OCI-LY1 (cell line): ENCODE data around the gene CNOT6L.
A peak's percentile ranks its signal among the peaks of the same experiment; 100 is the strongest.

Experiments
- H2AFZ ChIP-seq: fragments of 200-600 bp; sonication (generic), shearing (Covaris generic); 2 replicates; pipeline ENCODE4 v1.6.0; 2014; ENCODE audit warnings: antibody characterized with exemption, mild to moderate bottlenecking, low read length
- H3F3A ChIP-seq: fragments of 200-600 bp; sonication (generic), shearing (Covaris generic); 2 replicates; pipeline ENCODE4 v1.6.0; 2014; ENCODE audit warnings: mild to moderate bottlenecking, antibody characterized with exemption, low read length, moderate library complexity; ENCODE audit not compliant: insufficient read depth
- H3K27ac ChIP-seq: fragments of 200-600 bp; sonication (generic); 2 replicates; pipeline ENCODE4 v1.5.1; 2014; ENCODE audit warnings: low read length, mixed run types, mild to moderate bottlenecking, low read depth; ENCODE audit not compliant: poor library complexity, severe bottlenecking
- H3K27me3 ChIP-seq: fragments of 200-600 bp; sonication (generic); 2 replicates; pipeline ENCODE4 v1.6.0; 2014; ENCODE audit warnings: antibody characterized with exemption, mild to moderate bottlenecking, low read length, moderate library complexity; ENCODE audit not compliant: insufficient read depth
- H3K36me3 ChIP-seq: fragments of 200-600 bp; sonication (generic); 2 replicates; pipeline ENCODE4 v1.6.1; 2014; ENCODE audit warnings: mild to moderate bottlenecking, antibody characterized with exemption, low read length, moderate library complexity, mixed read lengths; ENCODE audit not compliant: insufficient read depth
- H3K4me1 ChIP-seq: fragments of 200-600 bp; sonication (generic); 2 replicates; pipeline ENCODE4 v1.5.1; 2014; ENCODE audit warnings: mild to moderate bottlenecking, low read length, moderate library complexity; ENCODE audit not compliant: insufficient read depth, severe bottlenecking
- H3K4me2 ChIP-seq: fragments of 200-600 bp; sonication (generic), shearing (Covaris generic); 2 replicates; pipeline ENCODE4 v1.6.1; 2014; ENCODE audit warnings: low read length
- H3K4me3 ChIP-seq: fragments of 200-600 bp; sonication (generic); 2 replicates; pipeline ENCODE4 v1.5.1; 2014; ENCODE audit warnings: low read length, low read depth, mild to moderate bottlenecking, mixed read lengths; ENCODE audit not compliant: poor library complexity, severe bottlenecking
- H3K79me2 ChIP-seq: fragments of 200-600 bp; shearing (Covaris generic); 2 replicates; pipeline ENCODE4 v1.6.1; 2016; ENCODE audit warnings: mixed run types, low read length, mixed read lengths; ENCODE audit not compliant: insufficient read depth
- H3K9ac ChIP-seq: fragments of 200-600 bp; sonication (generic), shearing (Covaris generic); 2 replicates; pipeline ENCODE4 v1.6.1; 2014; ENCODE audit warnings: mild to moderate bottlenecking, low read length, mixed read lengths
- H3K9me2 ChIP-seq: fragments of 200-600 bp; sonication (generic), shearing (Covaris generic); 2 replicates; pipeline ENCODE4 v1.6.1; 2014; ENCODE audit warnings: low read depth, mild to moderate bottlenecking, low read length, mixed read lengths
- H3K9me3 ChIP-seq: fragments of 200-600 bp; shearing (Covaris generic); 2 replicates; pipeline ENCODE4 v1.6.1; 2014; ENCODE audit warnings: low read length, mixed read lengths
- H4K20me1 ChIP-seq: fragments of 200-600 bp; sonication (generic), shearing (Covaris generic); 2 replicates; pipeline ENCODE4 v1.6.0; 2016; ENCODE audit warnings: mild to moderate bottlenecking, low read length; ENCODE audit not compliant: insufficient read depth
- EZH2 ChIP-seq: fragments of 200-600 bp; sonication (generic), shearing (Covaris generic); IDR thresholded peaks from 2 replicates; pipeline ENCODE4 v1.8.0; 2017; ENCODE audit warnings: borderline replicate concordance, mixed run types, mild to moderate bottlenecking, antibody characterized with exemption, low read length, moderate library complexity, mixed read lengths
- TF ChIP-seq, protein P1 (sequence below): fragments of 200-600 bp; sonication (generic), shearing (Covaris generic); IDR thresholded peaks from 2 replicates; pipeline ENCODE4 v1.5.1; 2017; ENCODE audit warnings: mild to moderate bottlenecking, antibody characterized with exemption, low read length, moderate library complexity, mixed read lengths

The CNOT6L gene

DNA sequence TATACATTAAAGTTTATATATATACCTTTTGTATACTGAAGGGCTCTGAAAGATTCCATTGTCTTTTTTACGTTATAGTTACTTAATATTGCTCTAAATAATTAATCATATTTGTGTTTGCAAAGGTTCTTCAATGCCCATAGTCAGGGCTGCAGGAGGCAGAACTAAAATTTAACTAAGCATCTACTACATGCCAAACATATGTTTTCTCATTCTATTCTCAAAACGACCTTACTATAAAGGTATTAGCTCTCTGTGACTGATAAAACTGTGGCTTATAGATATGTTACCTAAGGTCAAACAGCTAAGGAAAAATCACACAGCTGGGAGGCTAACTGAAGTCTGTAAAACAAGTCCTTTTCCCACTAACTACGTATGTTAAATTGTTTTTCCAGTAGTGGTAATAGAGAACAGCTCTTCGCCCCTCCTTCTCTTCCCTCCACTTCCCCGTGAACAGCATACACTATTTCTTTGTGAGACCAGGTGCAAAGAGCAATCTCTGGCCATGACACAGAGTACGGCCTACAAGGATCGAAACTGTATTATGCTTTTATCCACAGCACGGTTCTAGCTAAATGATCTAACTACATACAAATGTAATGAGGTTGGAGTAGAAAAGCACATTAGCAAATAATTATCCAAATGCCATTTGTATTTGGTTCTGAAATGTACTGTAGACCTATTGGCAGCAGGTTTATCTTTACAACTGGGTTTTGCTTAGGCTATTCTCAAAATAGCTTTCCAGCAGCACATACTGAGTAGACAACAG, 1.7 kb downstream of the CNOT6L start:
- Histone ChIP-seq H3K9ac (peak overlapping the region; percentile 81), H2AFZ (no peak overlapping the region), H3K27me3 (no peaks in the 10 kb centered on the region), H3K4me2 (peak overlapping the region; percentile 84), H3K9me3 (no peaks in the 10 kb centered on the region), H3K27ac (peak overlapping the region; percentile 83), H3K9me2 (no peaks in the 10 kb centered on the region), H3K4me1 (peaks cover 58% of the 10 kb centered on the region), H3K79me2 (peaks cover 59% of the 10 kb centered on the region), H4K20me1 (no peaks in the 10 kb centered on the region), H3F3A (no peaks in the 10 kb centered on the region; the same call in 1 of the 2 replicates), H3K4me3 (peak overlapping the region; percentile 83), H3K36me3 (no peaks in the 10 kb centered on the region)
- TF ChIP-seq, protein P1, sequence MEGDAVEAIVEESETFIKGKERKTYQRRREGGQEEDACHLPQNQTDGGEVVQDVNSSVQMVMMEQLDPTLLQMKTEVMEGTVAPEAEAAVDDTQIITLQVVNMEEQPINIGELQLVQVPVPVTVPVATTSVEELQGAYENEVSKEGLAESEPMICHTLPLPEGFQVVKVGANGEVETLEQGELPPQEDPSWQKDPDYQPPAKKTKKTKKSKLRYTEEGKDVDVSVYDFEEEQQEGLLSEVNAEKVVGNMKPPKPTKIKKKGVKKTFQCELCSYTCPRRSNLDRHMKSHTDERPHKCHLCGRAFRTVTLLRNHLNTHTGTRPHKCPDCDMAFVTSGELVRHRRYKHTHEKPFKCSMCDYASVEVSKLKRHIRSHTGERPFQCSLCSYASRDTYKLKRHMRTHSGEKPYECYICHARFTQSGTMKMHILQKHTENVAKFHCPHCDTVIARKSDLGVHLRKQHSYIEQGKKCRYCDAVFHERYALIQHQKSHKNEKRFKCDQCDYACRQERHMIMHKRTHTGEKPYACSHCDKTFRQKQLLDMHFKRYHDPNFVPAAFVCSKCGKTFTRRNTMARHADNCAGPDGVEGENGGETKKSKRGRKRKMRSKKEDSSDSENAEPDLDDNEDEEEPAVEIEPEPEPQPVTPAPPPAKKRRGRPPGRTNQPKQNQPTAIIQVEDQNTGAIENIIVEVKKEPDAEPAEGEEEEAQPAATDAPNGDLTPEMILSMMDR: no peak

DNA sequence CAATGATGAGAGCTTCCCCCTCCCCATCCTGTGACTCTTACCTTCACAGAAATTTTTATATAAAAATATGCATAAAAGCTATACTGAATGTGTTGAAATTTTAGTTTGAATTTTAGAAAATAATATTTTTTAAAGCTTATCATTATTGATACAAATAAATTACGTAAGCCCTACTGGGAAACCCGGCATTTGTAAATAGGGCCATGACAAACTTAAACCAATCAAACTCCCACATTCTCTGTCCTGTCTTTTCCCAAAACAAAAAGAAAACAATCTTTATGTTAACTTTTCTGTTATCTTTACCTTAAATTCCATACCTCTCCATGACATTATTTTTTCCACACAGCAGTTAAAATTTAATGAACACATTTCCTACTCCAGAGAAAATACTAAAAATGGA, 2.6 kb downstream of the CNOT6L start:
- Histone ChIP-seq H3K9ac (no peak overlapping the region), H3K4me3 (no peak overlapping the region), H3K27ac (no peak overlapping the region), H3K36me3 (no peaks in the 10 kb centered on the region), H3F3A (no peaks in the 10 kb centered on the region; the same call in 1 of the 2 replicates), H3K4me2 (peak overlapping the region; percentile 24; the same call in 1 of the 2 replicates), H3K9me2 (no peaks in the 10 kb centered on the region), H3K79me2 (peaks cover 68% of the 10 kb centered on the region), H2AFZ (no peak overlapping the region), H4K20me1 (no peaks in the 10 kb centered on the region), H3K27me3 (no peaks in the 10 kb centered on the region), H3K9me3 (no peaks in the 10 kb centered on the region), H3K4me1 (peaks cover 52% of the 10 kb centered on the region)
- TF ChIP-seq, protein P1: no peak
- TF ChIP-seq EZH2: no peak

DNA sequence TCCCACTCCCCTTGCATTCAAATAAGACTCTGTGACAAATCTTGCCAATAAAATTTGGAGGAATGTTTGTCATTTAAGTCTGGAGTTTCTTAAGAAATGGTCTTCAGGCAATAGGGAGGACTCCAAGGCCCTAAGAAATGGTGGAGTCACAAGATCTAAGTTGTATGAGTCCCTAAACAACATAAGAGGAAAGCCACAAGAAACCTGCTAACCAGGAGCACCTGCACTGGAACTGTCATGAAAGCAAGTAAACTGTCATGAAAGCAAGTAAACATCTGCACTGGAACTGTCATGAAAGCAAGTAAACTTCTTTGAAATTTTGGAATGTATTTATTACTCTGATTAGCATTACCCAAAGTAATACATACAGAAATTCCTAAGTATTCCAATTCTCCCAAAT, 3.5 kb downstream of the CNOT6L start:
- Histone ChIP-seq H2AFZ (no peak overlapping the region), H3F3A (no peaks in the 10 kb centered on the region; the same call in 1 of the 2 replicates), H3K79me2 (peaks cover 75% of the 10 kb centered on the region), H3K9ac (no peak overlapping the region), H4K20me1 (no peaks in the 10 kb centered on the region), H3K9me2 (no peaks in the 10 kb centered on the region), H3K4me3 (no peak overlapping the region), H3K36me3 (peaks cover 3% of the 10 kb centered on the region; the same call in 1 of the 2 replicates), H3K4me1 (peaks cover 43% of the 10 kb centered on the region), H3K27ac (no peak overlapping the region), H3K27me3 (no peaks in the 10 kb centered on the region), H3K9me3 (no peaks in the 10 kb centered on the region), H3K4me2 (peak overlapping the region; percentile 10; the same call in 1 of the 2 replicates)
- no peak for TF ChIP-seq EZH2
- TF ChIP-seq, protein P1: no peak
